CD4-positive, alpha-beta T cell treated with Interleukin-12 subunit alpha and Interleukin-12 subunit beta, for 1 hour (primary cell): ENCODE measurements around the gene PLPPR5.

Source experiments
- DNase-seq: peaks from one replicate; pipeline ENCODE4 v3.0.0-alpha.2; 2020

PLPPR5 gene

DNA sequence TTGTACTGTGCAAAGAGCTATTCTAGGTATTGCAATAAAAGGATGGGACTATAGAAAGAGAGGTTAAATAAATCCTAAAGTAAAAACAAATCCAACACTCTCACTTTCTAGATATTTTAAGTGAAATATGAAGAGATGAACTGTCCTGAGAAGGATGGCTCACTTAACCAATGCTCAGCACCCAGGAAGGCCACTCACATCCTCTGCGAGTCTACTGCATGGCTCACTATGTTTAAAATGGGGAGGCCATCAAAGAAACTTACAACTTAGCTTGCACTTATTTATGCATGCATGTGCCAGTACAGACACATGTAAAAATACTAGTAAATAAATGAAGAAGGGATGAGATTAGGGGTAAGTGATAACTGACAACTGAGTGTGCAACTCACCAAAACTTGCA lies 37.5 kb downstream of the PLPPR5 start:
- no peak for DNase-seq

- no peak for DNase-seq
Observed at GRCh38 chr1:98965394-98965793, 39.3 kb downstream of the PLPPR5 start.

GRCh38 chr1:98964198-98964597 lies 40.5 kb downstream of the PLPPR5 start:
- DNase-seq = no peak

GRCh38 chr1:98963064-98963758 lies 41.5 kb downstream of the PLPPR5 start:
- no peak for DNase-seq

- DNase-seq = no peak
Observed at GRCh38 chr1:98962156-98962555, 42.5 kb downstream of the PLPPR5 start.

- DNase-seq = no peak
Observed at GRCh38 chr1:98949621-98950020, 55.0 kb downstream of the PLPPR5 start.

DNA sequence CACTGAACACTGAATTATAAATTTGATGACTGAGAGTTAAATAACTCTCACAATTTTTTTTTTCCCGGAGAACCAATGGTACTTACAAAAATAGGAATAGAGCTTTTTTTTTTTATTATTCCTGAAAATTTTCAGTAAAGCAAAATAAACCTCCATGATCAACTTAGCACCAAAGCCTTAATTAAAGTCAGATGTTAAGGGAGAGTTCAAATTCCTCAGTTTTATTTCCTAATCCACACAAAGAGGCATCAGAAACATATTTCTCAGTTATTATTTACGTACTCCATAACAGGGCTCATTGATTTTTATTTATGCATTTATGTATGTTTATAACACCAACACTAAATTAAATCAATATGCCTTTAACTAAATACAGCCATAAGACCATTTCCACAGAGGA lies 55.5 kb downstream of the PLPPR5 start:
- no peak for DNase-seq

DNA sequence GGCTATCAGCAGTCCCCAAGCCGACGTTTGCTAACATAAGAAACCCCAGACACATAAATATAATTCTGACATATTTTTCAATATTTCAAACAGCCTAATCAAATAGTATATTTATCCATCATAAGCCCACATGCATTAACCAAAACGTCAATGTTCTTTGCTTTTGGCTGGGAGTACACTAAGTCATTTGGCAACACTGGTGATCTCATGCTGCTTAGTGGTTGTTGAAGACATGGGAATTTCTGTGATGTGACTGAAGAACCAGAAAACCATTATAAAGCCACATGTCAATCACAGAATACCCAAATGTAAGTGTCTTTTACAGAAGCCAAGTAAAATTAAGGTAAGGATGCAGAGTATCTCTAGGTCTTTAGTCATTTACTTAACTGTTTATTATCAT lies 57.6 kb downstream of the PLPPR5 start:
- DNase-seq = no peak

- no peak for DNase-seq
Observed at GRCh38 chr1:98940722-98941079, 64.0 kb downstream of the PLPPR5 start.

- DNase-seq = peak; percentile 11
Observed at GRCh38 chr1:98940069-98940721, 64.5 kb downstream of the PLPPR5 start.

DNA sequence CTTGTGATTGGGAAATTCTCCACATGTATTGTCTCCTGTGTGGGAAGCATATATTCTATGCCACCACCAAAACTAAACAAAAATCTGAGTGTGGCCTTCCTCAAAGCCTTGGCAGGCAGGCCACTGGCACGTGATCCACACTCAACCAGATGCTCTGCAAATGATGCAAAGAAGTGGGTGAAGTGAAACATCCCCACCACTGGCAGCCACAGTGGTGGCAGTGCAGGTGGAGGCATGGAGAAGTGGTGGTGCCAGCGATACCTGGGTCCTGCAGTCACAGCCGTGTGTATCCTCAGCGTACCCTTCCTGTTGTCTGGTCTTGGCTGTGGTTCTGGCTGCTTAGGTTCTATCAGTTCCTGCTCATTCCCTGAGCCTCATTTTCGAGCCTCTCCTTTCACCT lies 65.2 kb downstream of the PLPPR5 start:
- DNase-seq = no peak

DNA sequence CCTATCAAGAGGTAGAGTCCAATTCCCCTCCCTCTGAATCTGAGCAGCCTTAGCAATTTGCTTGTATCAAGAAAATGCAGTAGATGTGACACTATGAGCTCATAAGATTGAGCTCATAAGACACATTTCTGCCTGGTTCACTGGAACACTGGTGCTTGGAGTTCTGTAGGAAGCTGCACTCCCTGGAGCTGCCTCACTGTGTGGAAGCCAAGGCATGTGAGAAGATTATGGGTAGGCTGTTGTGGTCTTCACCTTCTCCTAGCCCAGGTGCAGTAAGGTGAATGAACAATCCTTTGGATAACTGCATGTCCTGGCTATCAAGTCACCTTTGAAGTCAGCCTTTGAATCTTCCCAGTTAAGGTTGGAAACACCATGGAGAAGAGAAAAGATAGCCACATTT lies 67.3 kb downstream of the PLPPR5 start:
- no peak for DNase-seq

GRCh38 chr1:98932184-98932583 lies 72.5 kb downstream of the PLPPR5 start:
- DNase-seq = no peak

GRCh38 chr1:98931128-98931835 lies 73.4 kb downstream of the PLPPR5 start:
- no peak for DNase-seq

GRCh38 chr1:98929437-98929836 lies 75.2 kb downstream of the PLPPR5 start:
- DNase-seq = no peak

- no peak for DNase-seq
Observed at GRCh38 chr1:98926597-98926996, 78.1 kb downstream of the PLPPR5 start.

DNA sequence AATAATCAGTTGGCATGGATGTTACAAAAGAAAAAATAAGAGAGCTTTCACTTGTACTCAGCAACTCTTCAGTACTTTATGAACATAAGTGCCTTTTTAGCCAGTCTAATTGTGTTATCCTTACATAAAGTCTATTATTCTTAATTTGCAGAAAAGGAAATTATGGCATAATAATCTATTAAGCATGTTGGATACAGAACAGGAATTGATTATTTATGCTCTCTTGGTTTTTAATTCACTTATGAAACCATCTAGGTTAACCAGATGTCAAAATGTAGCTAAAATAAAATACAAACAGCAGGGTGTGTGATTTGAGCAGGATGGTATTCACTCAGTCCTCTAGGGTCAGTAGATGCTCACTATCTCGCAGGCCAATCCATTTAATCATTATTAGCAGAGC lies 79.7 kb downstream of the PLPPR5 start:
- no peak for DNase-seq

GRCh38 chr1:98923667-98924066 lies 81.0 kb downstream of the PLPPR5 start:
- no peak for DNase-seq

DNA sequence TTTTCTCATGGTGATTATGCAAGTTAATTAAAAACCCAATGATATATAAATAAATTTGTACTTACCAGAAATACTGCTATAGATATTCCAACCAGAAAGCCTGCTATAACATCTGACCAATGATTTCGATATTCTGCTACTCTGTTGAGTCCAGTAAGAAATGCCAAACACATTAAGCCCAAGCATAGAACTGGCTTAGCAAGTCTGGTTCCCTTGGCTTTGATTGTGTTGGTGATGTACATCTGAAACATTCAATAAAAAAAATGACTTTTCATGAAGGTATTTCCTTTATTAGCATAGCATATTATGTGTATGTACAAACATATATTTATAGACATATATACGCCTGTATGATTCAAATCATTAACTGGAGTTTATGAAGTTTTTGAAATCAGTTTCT lies 82.8 kb downstream of the PLPPR5 start:
- DNase-seq = no peak

DNA sequence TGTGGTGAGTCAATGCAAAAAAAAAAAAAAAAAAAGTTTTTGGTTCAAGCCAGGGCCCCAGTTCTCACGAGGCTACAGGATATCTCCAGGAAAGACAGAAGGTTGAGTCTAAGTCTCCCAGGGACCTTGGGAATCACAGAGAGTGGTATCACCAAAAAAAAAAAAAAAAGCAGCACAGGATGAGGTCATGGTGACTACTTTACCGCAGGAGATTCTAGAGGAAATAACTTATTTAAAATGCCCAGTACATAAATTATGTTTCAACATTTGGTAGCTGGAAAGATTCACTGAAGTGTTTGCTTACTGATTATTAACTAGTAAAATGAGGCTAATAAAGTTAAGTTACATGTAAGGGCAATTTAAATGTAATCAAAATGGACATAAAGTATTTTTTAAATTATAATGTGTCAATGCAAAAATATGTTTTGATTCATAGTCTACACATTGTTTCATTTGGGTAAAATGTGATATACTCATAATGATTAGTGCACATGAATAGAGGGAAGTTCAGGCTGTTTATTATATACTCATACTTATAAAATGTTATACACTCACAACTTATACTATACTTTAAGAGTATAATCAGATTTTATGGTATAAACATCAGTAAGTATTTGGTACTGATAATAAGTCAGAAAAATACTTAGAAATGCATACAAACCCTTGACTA lies 84.1 kb downstream of the PLPPR5 start:
- no peak for DNase-seq

DNA sequence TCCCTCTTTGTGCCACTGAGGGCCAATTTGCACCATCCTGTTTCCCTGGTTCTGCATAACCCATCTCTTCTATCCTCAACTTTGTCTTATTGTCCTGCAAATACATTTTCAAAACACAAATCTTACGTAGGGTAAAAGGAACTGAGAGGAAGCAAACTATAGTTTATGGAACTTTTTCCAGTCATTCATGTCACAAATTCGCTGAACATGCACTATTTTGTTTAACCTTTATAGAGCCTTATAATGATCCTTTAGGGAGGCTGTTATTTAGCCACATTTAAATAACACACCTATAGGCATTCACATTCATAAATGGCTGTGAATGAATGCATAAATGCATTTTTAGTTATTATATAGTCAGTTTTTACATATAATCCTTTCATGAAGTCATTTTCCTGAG lies 85.0 kb downstream of the PLPPR5 start:
- DNase-seq = no peak

GRCh38 chr1:98919211-98919610 lies 85.5 kb downstream of the PLPPR5 start:
- DNase-seq = no peak

DNA sequence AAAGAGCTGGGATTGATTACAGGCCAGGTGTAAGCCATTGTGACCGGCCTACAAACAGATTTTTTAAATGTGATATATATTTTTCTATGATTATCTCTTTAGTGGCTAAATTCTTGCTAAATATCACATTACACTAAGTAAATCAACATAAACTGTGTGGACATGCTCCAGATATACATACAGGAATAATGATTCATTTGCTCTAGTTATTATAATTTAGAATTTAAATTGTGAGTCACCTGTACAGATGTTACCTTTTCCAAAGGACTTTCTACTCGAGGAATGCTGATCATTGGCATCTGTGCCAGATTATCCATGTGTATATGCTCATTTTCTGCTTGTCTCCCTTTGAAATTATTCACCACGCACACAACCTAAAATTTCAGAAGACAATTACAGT lies 90.1 kb downstream of the PLPPR5 start:
- no peak for DNase-seq

- no peak for DNase-seq
Observed at GRCh38 chr1:98910827-98911226, 93.8 kb downstream of the PLPPR5 start.
